ENCODE measurements around the gene MRPL10.

Gene MRPL10

DNA sequence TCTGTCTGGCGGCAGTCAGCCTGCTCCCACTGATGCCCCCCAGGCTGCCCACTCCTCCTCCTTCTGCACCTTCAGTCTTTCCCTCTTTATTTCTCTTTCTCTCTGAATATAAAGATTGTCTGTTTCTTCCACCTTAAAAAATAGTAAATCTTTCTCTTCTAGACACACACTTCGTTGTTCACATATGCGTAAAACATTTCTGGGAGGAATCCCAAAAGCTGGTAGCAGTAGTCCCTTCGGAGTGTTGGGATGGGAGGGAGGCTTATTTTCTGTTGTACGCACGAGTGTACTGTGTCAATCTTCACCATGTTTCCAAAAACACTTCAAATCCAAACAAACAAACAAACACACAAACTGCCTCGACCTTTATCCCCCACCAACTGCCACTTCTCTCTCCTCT, 19.6 kb downstream of the MRPL10 start:
- DNase-seq = no peak

DNA sequence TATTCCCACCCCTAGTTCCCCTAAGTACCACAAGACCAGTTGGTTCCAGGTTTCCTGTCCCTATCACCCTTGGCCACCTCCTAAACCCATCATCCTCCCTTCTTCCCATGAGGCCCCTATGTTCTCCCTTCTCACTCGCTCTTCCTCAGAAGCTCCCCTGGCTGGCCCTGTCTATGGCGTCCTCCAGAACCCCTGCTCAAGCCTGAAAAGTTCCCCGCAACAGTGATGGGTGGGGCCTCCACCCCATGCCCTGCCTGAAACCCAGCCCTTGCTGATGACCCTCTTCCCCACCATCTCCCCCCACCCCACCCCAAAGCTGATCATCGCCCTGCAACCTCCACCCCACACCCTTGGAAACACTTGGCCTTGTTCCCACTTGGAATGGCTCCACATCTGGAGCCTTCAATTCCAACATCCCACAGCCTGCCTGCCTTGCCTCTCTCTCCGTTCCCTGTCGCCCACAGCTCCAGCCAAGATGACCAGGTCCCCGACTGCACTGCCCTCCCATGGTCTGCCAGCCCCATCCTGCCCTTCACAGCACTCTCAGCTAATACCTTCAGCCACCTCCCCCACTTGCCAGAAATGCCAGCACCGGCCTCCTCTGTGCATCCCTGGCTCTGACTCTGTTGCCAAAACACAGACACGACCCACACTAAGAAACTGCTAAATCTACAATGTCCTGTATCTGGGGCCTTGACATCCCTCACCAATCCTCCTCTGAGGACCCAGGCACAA, 20.3 kb downstream of the MRPL10 start:
- no peak for DNase-seq

DNA sequence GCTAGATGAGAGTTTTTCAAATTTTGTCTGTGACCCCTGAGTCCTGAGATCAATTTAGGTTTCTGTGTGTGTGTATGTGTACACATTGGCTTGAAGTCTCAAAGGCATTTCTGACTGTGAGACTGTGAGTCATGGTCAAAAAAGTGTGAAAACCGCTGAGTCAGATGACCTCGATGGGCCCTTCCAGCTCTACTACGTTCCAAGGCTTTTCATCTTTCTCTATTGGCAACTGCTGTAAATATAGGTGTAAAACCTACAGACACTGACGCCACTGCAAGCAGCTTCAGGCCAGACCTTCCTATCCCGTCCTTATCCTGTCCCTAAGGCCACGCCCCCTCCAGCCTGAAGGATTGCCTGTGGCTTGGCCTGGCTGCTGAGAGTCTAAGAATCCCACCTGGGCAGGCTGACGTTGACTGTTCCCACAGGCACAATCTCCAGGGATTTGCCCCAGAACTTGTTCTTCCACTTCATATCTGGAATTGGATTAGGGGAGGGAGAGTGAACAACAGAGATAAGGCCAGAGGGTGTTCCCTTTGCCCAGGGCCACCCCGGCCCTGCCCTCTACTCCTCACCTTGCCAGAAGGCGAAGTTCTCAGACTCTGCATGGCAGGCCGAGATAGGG, 21.0 kb downstream of the MRPL10 start:
- DNase-seq = no peak

DNA sequence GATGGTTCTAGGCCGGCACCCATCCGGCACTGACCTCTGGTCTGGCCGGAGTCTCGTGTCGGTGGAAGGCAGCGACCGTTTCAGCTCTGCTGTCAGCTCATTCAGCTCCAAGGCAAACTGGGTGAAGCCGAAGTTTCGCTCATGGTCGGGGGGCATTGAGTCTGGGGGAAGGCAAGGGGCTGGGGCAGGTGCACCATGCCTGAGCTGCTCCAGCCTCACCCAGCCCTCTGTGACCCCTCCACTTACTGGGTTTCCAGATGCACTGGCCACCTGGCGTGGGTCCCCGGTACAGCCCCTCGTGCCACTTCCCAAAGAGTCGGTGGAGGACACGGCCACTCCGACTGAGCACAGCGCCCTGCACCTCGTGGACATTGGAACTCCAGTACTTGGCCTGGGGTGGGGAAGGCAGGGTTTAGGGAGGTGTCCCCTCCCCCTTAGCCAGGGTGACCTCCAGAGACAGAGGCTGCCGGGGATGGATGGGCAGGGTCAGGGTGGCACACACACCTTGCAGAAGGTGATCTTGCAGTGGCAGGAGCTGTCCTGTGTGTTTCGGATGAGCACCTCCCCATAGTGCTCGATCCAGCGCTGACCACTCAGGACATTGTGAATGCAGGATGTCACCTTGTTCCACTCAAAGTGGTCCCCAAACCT, 22.4 kb downstream of the MRPL10 start:
- DNase-seq = no peak

DNA sequence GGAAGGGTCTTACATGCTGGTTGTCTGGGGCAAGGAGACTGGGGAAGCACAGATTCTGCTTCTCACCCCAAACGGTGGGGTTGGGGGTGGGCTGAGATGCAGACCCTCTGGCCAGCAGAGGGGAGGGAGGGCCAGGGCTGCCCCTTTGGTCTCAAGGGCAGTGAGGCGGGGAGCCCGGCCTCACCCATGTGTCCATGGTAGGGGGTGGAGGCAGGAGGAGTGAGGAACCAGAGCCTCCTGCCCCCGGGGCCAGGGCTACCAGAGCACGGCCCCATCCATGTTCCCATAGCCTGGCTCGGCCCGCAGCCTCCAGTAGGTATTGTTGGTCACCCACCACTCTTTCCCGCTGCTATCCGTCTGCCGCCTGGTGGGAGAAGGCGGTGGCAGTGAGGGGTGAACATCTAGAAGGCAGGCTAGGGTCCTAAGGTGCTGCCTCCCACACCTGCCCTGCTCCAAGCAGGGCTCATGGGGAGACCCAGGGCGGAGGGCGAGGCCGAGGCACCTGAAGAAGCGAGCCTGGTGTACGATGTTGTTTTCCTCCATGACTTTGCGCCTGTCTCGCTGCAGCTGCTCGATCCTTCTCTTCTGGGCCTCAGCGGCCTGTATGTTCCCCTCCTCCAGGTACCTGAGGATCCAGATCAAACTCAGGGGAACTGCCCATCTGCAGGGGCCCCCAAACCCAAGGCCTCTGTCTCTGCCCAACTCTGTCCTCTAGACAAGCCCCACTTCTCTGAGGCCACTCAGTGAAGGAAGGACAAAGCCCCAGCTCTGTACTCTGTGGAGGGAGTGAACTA, 23.1 kb downstream of the MRPL10 start:
- DNase-seq = no peak

DNA sequence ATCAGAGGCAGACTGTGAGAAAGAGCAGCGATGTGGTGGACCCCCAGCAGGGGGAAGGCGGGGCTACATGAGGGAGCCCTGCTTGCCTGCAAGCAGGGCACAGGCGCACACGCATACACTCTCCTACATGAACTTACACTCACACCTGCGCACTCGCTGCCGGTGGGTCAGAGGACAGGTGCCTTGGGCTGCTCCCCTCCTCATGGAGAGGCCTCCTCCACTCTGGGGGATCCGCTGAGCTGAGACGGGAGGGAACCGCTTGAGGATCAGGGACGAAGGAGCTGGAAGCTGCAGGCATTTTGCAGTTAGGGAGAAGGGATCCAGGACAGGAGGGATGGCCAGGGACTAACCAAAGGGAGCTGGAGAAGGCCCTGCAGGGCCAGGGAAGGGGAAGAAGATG, 23.9 kb downstream of the MRPL10 start:
- DNase-seq = no peak

DNA sequence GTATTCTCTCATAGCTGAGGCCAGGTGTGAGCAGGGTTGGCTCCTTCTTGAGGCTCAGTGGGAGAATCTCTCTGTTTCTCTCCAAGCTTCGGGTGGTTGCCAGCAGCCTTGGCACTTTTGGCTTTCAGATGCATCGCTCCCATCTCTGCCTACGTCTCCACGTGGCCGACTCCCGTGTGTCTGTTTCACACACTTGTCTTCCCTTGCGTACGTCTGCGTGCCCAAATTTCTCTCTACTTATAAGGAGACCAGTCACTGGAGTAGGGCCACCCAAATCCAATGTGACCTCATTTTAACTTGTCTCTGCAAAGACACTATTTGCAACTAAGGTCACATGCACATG, 24.5 kb downstream of the MRPL10 start:
- DNase-seq = no peak

DNA sequence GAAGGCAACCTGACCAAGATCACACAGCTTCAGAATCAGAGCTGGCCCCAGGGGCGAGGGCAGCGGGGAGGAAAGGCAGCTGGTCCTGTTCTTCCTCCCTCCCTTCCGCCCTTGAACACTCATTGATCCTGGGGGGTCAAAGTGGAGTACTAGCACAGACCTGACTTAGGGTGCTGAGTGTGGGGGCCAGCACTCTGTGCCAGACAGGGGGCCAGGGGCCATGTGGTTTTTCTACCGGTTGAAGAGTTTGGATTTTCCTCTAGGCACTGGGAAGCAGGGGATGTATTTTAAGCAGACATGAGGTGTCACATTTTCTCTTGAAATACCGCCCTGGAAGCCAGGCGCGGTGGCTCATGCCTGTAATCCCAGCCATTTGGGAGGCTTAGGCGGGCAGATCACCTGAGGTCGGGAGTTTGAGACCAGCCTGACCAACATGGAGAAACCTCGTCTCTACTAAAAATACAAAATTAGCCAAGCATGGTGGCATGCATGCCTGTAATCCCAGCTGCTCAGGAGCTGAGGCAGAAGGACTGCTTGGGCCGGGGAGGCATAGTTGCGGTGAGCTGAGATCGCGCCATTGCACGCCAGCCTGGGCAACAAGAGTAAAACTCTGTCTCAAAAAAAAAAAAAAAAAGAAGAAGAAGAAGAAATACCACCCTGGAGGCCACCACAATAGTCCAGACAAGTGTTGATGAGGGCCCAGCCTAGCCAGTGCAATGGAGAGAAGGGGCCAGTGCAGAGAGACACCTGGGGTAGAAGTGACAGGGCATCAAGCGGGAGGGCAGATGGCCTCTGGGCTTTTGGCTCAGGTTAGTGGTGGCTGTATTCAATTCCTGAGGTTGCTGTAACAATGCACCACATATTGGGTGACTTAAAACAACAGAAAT, 25.1 kb downstream of the MRPL10 start:
- no peak for DNase-seq

DNA sequence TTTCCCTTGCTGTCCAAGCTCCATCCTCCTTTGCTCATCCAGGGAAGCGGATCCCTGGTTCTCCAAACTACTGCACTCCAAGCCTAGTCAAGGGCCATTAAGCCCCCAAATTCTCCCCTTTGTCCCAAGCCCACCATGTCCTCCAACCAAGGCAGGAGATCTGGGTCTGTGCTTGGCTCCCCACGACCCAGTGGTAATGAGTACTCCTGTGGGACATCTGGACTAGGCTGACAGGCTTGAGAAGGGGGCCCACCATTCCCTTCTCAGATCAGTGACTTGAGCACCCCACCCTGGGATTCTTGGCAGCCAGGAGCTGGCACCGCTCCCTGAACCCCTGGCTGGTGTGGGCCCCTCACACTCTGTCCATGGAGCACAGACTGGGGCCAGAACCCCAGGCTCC, 26.9 kb downstream of the MRPL10 start:
- no peak for DNase-seq

DNA sequence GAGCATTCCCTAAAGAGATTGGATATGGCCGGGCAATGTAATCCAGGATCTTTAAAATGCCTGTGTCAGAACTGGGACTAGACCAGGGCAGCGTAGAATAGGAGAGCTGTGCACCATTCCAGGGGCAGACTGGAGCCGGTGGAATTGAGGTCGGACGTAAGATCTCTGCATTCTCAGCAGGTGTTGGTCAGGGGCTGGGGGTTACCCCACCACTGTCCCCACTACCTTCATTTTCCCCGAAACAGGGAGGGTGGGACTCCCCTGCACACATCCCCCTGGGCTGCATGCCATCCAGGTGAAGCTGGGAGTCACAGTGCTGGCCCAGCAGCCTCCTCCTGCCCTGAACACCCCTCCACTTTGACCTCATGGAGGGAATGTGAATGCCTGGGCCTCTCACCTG, 27.6 kb downstream of the MRPL10 start:
- DNase-seq = no peak

DNA sequence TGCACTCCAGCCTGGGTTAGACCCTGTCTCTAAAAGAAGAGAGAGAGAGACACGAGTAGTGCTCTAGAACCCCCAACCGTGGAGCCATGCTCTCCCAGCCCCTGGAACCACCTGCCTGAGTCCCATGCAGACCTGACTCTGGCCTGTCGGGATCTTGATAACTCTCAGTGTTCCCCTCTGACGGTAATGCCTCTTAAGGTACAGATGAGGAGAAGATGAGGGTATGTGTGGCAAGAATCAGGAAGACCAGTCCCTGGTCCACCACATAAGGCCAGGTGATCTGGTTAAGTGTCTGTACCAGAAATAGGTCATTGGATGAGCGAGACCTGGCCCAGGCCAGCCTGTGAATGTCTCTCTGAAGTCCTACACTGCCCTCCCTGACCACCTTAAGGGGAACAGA, 28.1 kb downstream of the MRPL10 start:
- DNase-seq = no peak

DNA sequence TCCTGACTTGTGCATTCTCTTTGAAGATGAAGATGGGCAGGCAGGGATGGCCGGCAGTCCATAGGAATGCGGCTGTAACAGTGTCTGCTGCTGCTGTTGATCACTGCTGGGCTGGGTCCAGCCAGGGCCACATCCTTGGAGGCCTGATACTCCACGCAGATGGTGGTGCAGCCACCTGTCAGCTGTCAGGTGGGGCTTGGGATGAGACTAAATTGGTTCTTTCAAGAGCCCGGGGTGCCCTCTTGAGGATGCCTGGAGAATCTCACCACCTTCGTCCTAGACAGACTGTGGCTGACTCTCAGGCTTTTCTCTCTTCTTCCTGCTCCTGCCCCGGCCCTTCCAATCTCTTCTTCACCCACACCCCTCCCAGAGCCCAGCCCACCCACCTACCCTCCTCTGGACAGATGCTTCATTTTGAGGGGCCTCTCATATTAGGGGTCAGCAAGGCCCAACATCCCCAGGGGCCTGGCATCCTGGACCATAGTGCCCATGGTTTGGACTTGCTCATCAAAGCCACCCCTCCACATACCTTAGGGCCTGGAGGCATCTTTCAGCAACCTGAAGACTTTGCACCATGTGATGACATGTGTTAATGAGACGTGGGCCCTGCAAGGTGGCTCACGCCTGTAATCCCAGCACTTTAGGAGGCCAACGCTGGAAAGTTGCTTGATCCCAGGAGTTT, 28.9 kb downstream of the MRPL10 start:
- DNase-seq = peak; percentile 42

DNA sequence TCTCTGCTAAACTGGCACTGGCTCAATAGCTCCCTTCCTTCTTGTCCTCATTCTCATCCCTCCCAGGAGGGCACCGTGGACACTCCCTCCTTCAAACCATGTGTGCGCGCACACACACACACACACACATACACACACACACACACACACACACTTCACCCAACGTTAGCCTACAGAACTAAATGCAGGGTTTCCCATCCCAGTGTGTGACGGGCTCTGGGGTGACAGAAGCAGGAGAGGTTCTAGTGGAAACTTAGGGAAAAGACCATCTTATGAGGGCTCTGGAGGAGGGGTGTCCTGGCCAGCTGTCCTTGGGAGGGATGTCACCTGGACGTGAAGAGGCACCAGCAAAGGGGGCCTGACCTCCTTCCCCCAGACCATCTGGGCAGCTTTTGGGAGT, 29.4 kb downstream of the MRPL10 start:
- DNase-seq = no peak

DNA sequence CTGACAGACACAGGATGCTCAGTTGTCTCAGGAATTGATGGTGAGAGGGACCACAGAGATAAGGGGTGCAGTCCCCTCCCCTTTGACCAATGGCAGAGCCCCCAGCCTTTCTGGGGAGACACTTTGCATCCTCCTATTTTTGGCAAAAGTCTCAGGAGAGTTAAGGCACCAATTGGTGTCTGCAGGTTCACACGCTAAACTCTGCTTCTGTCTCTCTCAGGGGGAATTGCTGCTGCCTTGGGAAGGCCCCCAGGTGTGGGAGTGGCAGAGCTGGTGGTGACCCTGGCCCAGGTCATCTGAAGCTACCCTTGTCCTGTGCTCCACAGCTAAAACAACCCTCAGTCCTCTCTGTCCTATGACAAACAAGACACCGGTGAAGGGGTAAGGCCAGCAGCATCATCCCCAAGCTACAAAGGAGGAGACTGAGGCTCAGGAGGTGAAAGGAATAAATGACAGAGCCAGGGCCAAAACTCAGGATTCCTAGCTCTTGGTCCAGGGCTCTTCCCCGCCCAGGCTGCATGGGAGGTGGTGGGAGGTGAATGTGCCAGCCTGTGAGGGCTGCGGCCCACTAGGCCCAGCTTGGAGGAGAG, 30.1 kb downstream of the MRPL10 start:
- DNase-seq = no peak

DNA sequence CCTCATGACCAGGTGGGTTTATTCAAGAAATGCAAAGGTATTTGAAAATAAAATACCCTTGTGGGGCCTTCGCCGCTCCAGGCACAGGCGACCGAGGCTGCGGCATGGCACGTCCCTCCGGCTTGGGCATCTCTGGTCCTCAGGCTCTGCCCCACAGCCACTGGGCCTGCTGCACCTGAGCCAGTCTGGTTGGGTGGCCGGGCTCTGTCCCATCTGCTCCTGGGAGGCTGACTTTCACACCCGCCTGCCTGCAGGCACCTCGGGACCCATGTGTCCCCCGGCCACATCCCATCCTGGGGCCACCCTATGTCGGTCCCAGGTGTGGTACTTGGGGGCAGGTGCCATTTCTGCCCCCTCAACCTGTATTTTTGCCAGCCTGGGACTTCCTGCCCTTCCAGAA, 30.7 kb downstream of the MRPL10 start:
- DNase-seq = no peak

DNA sequence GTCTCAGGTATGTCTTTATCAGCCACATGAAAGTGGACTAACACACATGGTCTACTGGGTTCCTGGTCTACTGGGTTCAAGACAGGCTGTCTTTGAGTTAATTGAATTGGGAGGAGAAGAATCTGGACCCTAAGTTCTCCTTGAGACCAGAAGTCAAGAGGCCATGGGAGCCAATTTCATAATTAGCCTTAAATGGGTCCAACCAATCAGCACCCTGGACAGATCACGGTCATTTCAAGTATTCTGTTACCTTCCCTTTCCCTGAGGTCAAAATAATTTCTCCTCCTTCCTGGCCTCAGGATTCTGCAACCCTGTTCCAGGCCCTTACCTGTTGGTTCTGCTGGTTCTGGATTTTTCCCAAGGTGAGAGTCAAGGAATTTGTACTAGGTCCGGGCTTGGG, 33.5 kb downstream of the MRPL10 start:
- DNase-seq = no peak

DNA sequence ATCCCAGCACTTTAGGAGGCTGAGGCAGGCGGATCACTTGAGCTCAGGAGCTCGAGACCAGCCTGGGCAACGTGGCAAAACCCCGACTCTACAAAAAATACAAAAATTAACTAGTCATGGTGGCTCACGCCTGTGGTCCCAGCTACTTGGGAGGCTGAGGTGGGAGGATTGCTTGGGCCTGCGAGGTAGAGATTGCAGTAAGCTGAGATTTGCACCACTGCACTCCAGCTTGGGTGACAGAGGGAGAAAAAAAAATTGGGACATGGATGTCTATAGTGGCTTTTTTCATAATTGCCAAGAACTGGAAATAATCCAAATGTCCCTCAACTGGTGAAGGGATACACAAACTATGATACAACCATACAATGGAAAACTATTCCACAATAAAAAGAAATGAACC, 38.4 kb downstream of the MRPL10 start:
- DNase-seq = no peak

DNA sequence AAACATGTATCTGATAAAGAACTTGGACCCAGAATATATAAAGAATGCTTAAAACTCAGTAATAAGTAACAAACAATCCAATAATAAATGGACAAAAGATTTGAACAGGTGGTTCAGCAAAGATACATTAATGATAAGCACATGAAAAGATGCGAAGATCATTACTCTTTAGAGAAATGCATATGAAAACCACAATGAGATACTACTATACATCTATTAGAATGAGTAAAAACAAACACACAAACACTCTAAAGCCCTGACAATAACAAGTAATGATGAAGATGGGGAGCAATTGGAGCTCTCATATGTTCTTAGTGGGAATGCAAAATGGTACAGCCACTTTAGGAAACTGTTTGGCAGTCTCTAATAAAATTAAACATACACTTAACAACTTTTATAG, 38.9 kb downstream of the MRPL10 start:
- DNase-seq = no peak

DNA sequence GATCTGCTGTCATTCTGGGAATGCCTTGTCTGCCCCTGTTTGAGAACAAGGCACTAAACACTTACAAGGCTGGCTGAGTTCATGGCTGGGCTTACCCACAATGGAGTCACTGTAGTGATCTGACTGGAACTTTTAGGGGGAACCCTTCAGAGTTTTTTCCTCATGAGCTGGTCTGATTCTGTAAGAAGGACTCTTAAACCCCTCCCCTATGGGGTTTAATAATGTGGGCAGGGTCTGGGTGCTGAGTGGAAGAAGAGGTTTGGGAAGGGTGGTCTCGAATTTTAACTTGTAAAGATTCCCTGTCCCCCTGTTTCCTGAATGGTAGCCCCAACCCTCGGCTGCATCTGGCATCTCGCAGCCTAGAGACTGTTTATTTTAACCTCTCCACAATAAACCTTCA, 40.3 kb downstream of the MRPL10 start:
- DNase-seq = no peak

DNA sequence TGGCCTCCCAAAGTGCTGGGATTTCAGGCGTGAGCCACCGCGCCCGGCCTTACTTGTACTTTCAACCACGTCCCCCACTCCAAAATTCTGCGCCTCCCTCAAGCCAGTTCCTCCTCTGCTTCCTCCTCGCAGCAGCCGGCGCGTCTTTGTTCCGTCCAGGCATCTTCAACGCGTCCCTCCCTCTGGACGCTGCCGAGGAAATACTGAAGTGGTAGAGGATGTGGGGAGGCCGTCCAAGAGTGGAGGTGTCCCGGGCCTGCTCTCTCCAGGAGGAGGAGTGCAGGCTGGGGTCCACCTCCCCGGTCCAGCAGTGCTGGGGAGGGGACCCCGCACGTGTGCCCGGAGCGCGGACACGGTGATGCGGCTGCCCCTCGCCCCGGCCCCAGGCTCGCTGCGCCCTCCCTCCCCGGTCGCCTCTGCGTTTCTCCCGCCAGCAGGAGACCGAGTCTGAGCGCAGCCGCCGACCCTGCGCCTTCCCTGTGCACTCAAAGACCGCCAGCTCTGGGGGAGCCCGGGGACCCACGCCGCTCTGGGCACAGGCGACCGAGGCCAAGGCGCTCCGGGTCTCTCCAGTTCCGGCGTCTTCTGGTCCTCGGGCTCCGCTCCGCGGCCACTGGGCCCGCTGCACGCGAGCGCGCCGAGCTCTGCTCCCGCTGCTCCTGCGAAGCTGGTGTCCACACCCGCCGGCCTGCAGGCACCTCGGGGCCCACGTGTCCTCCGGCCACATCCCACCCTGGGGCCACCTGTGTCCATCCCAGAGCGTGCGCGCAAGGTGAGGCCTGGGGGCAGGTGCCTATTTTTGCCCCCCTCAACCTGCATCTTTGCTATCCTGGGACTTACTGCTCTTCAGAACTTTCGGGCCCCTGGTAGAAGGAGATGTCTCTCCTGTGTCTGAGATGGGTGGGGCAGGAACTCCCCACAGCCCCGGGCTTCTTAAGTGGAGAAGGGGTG, 41.5 kb downstream of the MRPL10 start:
- DNase-seq = peak; percentile 17

Data from NCI-H2081 treated with DMSO at 0.1 percent for 48 hours (cell line).